ENCODE data around the gene EHD4. TPM values are rescaled to one million over a fixed set of nuclear protein-coding genes. Genes with fewer than 3 reads are reported as not detected.

The EHD4 gene
- total RNA-seq, 1 donor from 2014 or later: 18.8 TPM

GRCh38 chr15:41951571-41951970 is 20.8 kb downstream of the EHD4 start:
- no peak for TF ChIP-seq CTCF (conservative IDR thresholded peaks at IDR 0.05)
- Mint-ChIP-seq H3K27ac (no peak overlapping the region), H3K36me3 (peaks cover 8% of the 10 kb centered on the region)

GRCh38 chr15:41950489-41950888 is 21.9 kb downstream of the EHD4 start:
- Mint-ChIP-seq H3K4me1 (ENCODE audit: unreplicated experiment) (peaks cover 17% of the 10 kb centered on the region), H3K27ac (peak overlapping the region; percentile 84), H3K9me3 (no peaks in the 10 kb centered on the region), H3K27me3 (no peaks in the 10 kb centered on the region), H3K4me3 (peak overlapping the region; percentile 17), H3K36me3 (peaks cover 8% of the 10 kb centered on the region)
- DNase-seq (ENCODE audit: extremely low spot score, unreplicated experiment): no peak
- no peak for TF ChIP-seq CTCF (conservative IDR thresholded peaks at IDR 0.05)

More at GRCh38 chr15:41951571-41951970, 20.8 kb downstream of the EHD4 start:
- H3K9me3 Mint-ChIP-seq: no peaks in the 10 kb centered on the region
- H3K27me3 Mint-ChIP-seq: no peaks in the 10 kb centered on the region
- no peak for DNase-seq (ENCODE audit: extremely low spot score, unreplicated experiment)
- H3K4me1 Mint-ChIP-seq (ENCODE audit: unreplicated experiment): peaks cover 24% of the 10 kb centered on the region
- no peak overlapping the region for H3K4me3 Mint-ChIP-seq

GRCh38 chr15:41950127-41950483 is 22.3 kb downstream of the EHD4 start:
- no peaks in the 10 kb centered on the region for H3K9me3 Mint-ChIP-seq
- no peak overlapping the region for H3K4me3 Mint-ChIP-seq
- H3K36me3 Mint-ChIP-seq: peaks cover 8% of the 10 kb centered on the region
- no peaks in the 10 kb centered on the region for H3K27me3 Mint-ChIP-seq
- H3K4me1 Mint-ChIP-seq (ENCODE audit: unreplicated experiment): peaks cover 15% of the 10 kb centered on the region
- no peak for DNase-seq (ENCODE audit: extremely low spot score, unreplicated experiment)
- peak overlapping the region; percentile 84 for H3K27ac Mint-ChIP-seq
- TF ChIP-seq CTCF (conservative IDR thresholded peaks at IDR 0.05): no peak

- peak overlapping the region; percentile 84 for H3K27ac Mint-ChIP-seq
- no peaks in the 10 kb centered on the region for H3K9me3 Mint-ChIP-seq
- DNase-seq (ENCODE audit: extremely low spot score, unreplicated experiment): no peak
- no peaks in the 10 kb centered on the region for H3K27me3 Mint-ChIP-seq
- TF ChIP-seq CTCF (conservative IDR thresholded peaks at IDR 0.05): no peak
- peaks cover 17% of the 10 kb centered on the region for H3K4me1 Mint-ChIP-seq (ENCODE audit: unreplicated experiment)
- peaks cover 8% of the 10 kb centered on the region for H3K36me3 Mint-ChIP-seq
- H3K4me3 Mint-ChIP-seq: no peak overlapping the region
Observed at GRCh38 chr15:41949401-41950126, 22.8 kb downstream of the EHD4 start.

- no peak overlapping the region for H3K4me3 Mint-ChIP-seq
- H3K27me3 Mint-ChIP-seq: no peaks in the 10 kb centered on the region
- H3K9me3 Mint-ChIP-seq: no peaks in the 10 kb centered on the region
- H3K36me3 Mint-ChIP-seq: peaks cover 8% of the 10 kb centered on the region
- H3K27ac Mint-ChIP-seq: no peak overlapping the region
- TF ChIP-seq CTCF (conservative IDR thresholded peaks at IDR 0.05): no peak
- H3K4me1 Mint-ChIP-seq (ENCODE audit: unreplicated experiment): peaks cover 25% of the 10 kb centered on the region
- DNase-seq (ENCODE audit: extremely low spot score, unreplicated experiment): no peak
Observed at GRCh38 chr15:41948490-41948889, 23.9 kb downstream of the EHD4 start.

Data from type B pancreatic cell (in vitro differentiated cells).